Prostate gland (tissue), 2 donors: ENCODE results near the gene HEPACAM.

Experiments
- POLR2A ChIP-seq: fragments of 450-650 bp; IDR thresholded peaks from one replicate; pipeline ENCODE4 v1.6.1; 2016; ENCODE audit warnings: antibody characterized with exemption, mild to moderate bottlenecking
- TF ChIP-seq, protein P1 (sequence below), 4 experiments: fragments of 200-600 bp in 2 of 4; fragments of 450-650 bp in 2 of 4; sonication (generic) in 2 of 4; IDR thresholded peaks; 1 replicate in 3 of 4; 2 replicates in 1 of 4; pipeline ENCODE4 v1.5.1; 2016 to 2019; ENCODE audit warnings: antibody characterized with exemption in 4 of 4, mild to moderate bottlenecking in 2 of 4, moderate library complexity in 2 of 4

DNA sequence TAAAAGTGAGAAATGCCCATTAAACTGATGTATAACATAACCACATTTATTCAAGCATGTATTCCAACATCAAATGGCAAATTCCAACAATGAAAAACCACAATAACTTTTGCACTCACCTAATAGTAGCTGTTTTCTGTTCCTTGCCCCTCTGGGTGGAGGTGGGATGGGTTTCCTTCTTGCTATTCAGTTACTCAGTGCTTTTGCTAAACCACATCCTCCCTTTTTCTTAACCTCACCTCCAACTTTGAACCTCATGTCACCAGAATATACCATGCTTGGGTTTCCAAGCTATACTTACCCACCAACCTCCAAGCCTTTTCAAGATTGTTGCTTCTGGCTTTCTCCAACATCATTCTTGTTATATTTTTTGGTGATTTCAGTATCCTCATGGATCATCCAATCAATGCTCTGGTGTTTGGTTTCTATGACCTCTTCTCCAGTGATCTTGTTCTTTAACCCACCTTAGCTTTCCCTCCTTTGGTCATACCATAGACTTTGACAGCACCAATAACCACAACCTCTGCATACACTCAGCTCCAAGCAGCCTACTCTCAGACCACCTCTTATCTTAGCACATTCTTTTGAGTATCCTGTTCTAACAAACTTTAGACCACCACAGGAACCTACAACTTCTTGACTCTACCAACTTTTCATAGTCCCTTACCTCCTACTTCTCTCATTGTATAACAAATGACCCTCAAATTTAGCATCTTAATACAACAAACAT lies 14.9 kb upstream of the HEPACAM start:
- TF ChIP-seq POLR2A: no peak
- TF ChIP-seq, protein P1, sequence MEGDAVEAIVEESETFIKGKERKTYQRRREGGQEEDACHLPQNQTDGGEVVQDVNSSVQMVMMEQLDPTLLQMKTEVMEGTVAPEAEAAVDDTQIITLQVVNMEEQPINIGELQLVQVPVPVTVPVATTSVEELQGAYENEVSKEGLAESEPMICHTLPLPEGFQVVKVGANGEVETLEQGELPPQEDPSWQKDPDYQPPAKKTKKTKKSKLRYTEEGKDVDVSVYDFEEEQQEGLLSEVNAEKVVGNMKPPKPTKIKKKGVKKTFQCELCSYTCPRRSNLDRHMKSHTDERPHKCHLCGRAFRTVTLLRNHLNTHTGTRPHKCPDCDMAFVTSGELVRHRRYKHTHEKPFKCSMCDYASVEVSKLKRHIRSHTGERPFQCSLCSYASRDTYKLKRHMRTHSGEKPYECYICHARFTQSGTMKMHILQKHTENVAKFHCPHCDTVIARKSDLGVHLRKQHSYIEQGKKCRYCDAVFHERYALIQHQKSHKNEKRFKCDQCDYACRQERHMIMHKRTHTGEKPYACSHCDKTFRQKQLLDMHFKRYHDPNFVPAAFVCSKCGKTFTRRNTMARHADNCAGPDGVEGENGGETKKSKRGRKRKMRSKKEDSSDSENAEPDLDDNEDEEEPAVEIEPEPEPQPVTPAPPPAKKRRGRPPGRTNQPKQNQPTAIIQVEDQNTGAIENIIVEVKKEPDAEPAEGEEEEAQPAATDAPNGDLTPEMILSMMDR (IDR thresholded peaks at IDR 0.05): no peak
